ENCODE measurements around the gene RHOF.
A peak's percentile ranks its signal among the peaks of the same experiment; 100 is the strongest.

RHOF gene

GRCh38 chr12:121817648-121818043 is 24.2 kb upstream of the RHOF start:
- DNase-seq: no peak

GRCh38 chr12:121816925-121817647 is 23.6 kb upstream of the RHOF start:
- no peak for DNase-seq

- DNase-seq: no peak
These were observed 21.8 kb upstream of the RHOF start for GRCh38 chr12:121815263-121815662.

- no peak for DNase-seq
These were observed 21.1 kb upstream of the RHOF start for GRCh38 chr12:121814429-121815119.

GRCh38 chr12:121813951-121814350 is 20.5 kb upstream of the RHOF start:
- DNase-seq: no peak

- no peak for DNase-seq
These were observed 19.7 kb upstream of the RHOF start for GRCh38 chr12:121812921-121813896.

- DNase-seq: no peak
These were observed 18.9 kb upstream of the RHOF start for GRCh38 chr12:121812320-121812871.

GRCh38 chr12:121811434-121812319 is 18.2 kb upstream of the RHOF start:
- DNase-seq: peak; percentile 20

GRCh38 chr12:121810833-121811433 is 17.4 kb upstream of the RHOF start:
- no peak for DNase-seq

- DNase-seq: no peak
These were observed 16.8 kb upstream of the RHOF start for GRCh38 chr12:121810234-121810817.

- DNase-seq: no peak
These were observed 16.2 kb upstream of the RHOF start for GRCh38 chr12:121809712-121810116.

GRCh38 chr12:121808623-121809022 is 15.1 kb upstream of the RHOF start:
- no peak for DNase-seq

GRCh38 chr12:121807642-121808347 is 14.3 kb upstream of the RHOF start:
- DNase-seq: no peak

GRCh38 chr12:121806546-121807423 is 13.3 kb upstream of the RHOF start:
- DNase-seq: no peak

GRCh38 chr12:121806009-121806545 is 12.6 kb upstream of the RHOF start:
- no peak for DNase-seq

GRCh38 chr12:121805171-121806008 is 11.9 kb upstream of the RHOF start:
- no peak for DNase-seq

- DNase-seq: no peak
These were observed 11.1 kb upstream of the RHOF start for GRCh38 chr12:121804417-121805111.
